Cerebellar cortex (tissue), 1 donor: Measurements from ENCODE around the gene SLC1A7.

Experiments
- DNase-seq: peaks from one replicate; pipeline ENCODE4 v3.0.0-alpha.2; 2015; ENCODE audit warnings: low spot score

Gene SLC1A7

DNA sequence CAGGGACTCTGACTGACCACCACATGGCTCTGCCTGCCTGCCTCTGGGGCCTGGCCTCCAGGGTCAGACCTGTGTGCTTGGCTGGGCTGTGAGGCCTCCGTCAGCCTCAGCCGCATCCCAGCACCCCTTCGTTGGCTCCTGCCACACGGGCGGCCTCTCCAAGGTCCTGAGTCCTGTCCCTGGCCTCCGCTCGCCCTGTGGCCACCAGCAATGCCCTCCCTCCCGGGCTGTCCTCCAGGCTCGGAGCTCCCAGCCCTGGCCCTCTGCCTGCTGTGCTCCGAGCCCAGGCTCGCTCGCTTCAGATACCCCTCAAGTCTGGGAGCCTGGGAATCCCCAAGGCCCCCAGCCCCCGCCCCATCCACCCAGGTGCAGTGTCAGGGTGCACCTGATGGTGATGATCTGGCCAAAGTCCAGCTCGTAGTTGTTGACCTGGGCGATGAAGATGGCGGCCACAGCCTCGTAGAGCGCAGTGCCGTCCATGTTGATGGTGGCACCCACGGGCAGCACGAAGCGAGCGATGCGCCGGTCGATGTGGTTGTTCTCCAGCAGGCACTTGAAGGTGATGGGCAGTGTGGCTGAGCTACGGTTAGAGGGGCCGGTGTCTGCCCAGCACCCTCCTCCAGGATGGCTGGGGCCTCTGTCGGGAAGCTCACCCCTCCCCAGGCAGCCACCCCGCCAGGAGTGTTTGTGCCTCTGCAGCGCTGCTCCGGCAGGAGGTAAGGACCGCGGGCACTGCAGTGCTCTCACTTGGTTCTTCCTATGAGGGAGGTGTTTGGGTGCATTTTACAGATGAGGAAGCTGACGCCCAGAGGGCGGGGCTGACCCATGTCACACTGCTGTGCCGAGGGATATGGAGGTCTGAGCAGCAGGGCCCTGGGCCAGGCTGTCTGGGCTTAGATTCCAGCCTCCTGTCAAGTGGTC, 52.0 kb downstream of the SLC1A7 start:
- DNase-seq = no peak

GRCh38 chr1:53089478-53090226, 52.8 kb downstream of the SLC1A7 start:
- DNase-seq = no peak

DNA sequence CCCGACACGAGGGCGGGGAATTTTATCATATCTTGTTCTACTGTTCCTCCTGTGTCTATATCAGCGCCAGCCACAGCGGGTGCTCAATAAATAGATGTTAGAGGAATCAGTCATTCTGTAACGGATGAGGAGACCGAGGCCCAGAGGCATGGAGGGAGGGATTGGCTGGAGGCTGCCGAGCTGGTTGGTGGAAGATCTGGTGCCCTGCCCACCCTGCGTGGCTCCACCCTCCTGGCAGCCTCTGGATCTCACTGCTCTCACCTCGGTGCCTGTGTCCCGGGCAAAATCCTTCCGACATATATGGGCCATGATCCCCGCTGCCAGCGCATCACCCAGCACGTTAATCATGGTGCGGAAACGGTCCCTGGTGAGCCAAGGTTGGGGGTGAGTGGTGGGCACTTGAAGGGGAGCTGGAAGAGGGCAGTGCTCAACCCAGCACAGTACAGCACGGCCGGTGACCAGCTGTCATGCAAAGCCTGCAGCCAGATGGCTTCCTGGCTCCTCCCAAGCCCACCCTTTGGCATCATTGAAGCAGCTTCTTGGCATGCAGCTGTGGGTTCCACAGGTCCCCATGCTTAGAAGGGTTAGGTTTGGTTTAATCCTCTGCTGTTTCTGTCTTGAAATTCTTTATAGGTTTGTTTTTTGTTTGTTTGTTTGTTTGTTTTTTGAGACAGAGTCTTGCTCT, 53.7 kb downstream of the SLC1A7 start:
- no peak for DNase-seq

- DNase-seq = no peak
These were observed 54.8 kb downstream of the SLC1A7 start for GRCh38 chr1:53087332-53088285.

GRCh38 chr1:53086491-53087070, 55.9 kb downstream of the SLC1A7 start:
- DNase-seq = peak; percentile 44

- no peak for DNase-seq
These were observed 57.0 kb downstream of the SLC1A7 start for GRCh38 chr1:53085405-53085804.

DNA sequence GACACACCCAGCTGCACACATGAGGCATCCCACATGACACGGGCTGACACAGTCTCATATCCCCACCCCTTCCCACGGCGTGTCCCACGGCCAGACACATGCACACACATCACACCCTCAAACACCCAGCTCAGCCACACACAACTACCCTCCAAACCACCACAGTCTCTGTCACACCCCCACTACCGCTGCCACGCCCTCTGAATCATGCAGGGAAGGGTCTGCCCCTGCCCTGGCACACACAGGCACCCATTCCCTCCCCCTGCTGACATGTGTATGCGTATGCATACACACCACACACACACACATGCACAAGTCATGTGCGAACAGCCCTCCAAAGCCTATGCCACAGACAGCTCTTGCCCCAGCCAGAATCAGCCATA, 57.9 kb downstream of the SLC1A7 start:
- no peak for DNase-seq

- no peak for DNase-seq
These were observed 58.5 kb downstream of the SLC1A7 start for GRCh38 chr1:53083636-53084588.

- DNase-seq = no peak
These were observed 59.5 kb downstream of the SLC1A7 start for GRCh38 chr1:53082826-53083455.

GRCh38 chr1:53081384-53082066, 60.9 kb downstream of the SLC1A7 start:
- DNase-seq = no peak

GRCh38 chr1:53080769-53081168, 61.7 kb downstream of the SLC1A7 start:
- DNase-seq = no peak

DNA sequence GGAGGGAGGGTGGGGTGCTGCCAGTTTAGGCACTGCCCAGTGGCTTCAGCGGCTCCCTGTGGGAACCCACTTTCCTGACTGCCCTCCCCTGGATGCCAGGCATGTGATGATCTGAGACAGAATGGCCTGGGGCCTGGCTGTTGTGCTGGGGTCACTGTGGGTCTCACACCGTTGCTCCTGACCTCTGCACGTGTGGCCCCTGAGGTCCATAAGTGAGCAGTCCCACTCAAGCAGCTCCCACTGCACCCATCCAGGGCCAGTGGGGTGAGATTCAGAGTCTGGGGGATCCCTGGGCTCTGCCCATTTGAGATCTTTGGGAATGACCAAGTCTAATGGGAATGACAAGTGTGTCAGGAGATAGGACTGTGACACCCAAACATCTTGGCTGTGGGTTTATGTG, 62.4 kb downstream of the SLC1A7 start:
- DNase-seq = no peak

GRCh38 chr1:53079251-53079650, 63.2 kb downstream of the SLC1A7 start:
- no peak for DNase-seq

DNA sequence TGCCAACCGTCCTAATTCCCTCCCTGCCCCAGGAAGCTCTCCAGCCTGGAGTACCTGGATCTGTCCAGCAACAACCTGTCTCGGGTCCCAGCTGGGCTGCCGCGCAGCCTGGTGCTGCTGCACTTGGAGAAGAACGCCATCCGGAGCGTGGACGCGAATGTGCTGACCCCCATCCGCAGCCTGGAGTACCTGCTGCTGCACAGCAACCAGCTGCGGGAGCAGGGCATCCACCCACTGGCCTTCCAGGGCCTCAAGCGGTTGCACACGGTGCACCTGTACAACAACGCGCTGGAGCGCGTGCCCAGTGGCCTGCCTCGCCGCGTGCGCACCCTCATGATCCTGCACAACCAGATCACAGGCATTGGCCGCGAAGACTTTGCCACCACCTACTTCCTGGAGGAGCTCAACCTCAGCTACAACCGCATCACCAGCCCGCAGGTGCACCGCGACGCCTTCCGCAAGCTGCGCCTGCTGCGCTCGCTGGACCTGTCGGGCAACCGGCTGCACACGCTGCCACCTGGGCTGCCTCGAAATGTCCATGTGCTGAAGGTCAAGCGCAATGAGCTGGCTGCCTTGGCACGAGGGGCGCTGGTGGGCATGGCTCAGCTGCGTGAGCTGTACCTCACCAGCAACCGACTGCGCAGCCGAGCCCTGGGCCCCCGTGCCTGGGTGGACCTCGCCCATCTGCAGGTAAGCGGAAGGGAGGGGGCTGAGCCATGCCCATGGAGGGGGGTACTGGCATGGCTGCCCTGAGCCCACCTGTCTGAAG, 63.9 kb downstream of the SLC1A7 start:
- DNase-seq = no peak

DNA sequence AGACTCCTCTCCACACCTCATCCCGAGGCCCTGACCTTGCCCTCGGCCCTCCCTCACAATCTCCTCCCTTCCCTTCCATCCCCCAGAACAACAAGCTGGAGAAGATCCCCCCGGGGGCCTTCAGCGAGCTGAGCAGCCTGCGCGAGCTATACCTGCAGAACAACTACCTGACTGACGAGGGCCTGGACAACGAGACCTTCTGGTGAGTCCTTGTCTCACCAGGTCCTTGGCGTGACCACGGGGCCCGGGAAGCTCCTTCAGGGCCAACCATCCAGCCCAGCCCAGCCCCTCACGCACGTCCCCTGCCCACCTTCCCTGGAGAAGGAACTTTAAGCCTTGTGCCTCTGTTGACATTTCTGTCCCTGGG, 64.9 kb downstream of the SLC1A7 start:
- no peak for DNase-seq

DNA sequence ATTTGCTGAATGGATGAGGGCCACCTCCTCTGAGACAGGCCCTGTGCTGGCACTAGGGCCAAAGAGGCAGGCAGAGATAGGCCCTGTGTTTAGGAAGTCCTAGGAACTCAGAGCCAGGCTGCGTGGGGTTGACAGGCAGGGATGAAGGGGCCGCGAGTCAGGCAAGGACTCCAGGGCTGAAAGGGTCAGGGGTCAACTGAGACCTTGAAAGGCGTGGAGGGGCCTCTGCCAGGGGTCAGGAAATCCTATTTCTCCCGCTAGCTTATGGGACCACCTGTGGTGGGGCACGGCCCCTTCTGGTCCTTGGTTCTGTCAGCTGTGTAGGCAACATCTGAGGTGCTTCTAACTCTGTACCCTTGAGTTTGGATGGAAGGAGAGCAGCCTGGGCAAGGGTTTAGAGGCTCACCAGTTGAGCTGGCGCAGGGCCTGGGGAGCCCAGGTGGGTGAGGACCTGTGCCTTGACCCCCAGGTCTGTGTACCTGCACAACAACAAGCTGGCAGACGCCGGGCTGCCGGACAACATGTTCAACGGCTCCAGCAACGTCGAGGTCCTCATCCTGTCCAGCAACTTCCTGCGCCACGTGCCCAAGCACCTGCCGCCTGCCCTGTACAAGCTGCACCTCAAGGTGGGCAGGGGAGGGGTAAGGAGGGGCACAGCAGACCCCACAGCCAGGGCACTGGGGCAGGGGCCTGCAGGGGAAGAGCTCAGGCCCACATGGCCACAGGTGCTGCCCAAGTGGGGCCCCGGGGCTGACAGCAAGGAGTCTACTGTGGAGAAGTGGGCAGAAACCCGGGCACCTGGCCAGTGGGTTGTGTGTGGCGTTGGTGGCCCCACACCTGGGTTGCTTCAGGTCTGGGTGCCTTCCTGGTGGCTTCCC, 65.5 kb downstream of the SLC1A7 start:
- DNase-seq = no peak

GRCh38 chr1:53076165-53076564, 66.3 kb downstream of the SLC1A7 start:
- no peak for DNase-seq
